IMR-90 (cell line): Measurements from ENCODE around the gene C11orf58.

Experiments
- CEBPB ChIP-seq: IDR thresholded peaks from 2 replicates; pipeline ENCODE4 v1.6.1; 2012; ENCODE audit warnings: low read depth, low read length, improper control_type of control experiment
- CTCF ChIP-seq: conservative IDR thresholded peaks from 2 replicates; pipeline ENCODE4 v1.5.1; 2012; ENCODE audit warnings: mild to moderate bottlenecking, low read depth, low read length, improper control_type of control experiment
- POLR2A ChIP-seq: IDR thresholded peaks from 2 replicates; pipeline ENCODE4 v1.6.1; 2012; ENCODE audit warnings: mild to moderate bottlenecking, low read depth, low read length
- RAD21 ChIP-seq: IDR thresholded peaks from 2 replicates; pipeline ENCODE4 v1.6.1; 2012; ENCODE audit warnings: low read length, improper control_type of control experiment
- RCOR1 ChIP-seq: IDR thresholded peaks from 2 replicates; pipeline ENCODE4 v1.6.1; 2012; ENCODE audit warnings: mild to moderate bottlenecking, low read length, improper control_type of control experiment; ENCODE audit not compliant: insufficient replicate concordance
- USF2 ChIP-seq: fragments of 150-350 bp; IDR thresholded peaks from 2 replicates; pipeline ENCODE4 v1.6.1; 2017; ENCODE audit warnings: mild to moderate bottlenecking, antibody characterized with exemption, low read length, low read depth

- no peak for TF ChIP-seq CTCF
- no peak for TF ChIP-seq RCOR1
- no peak for TF ChIP-seq POLR2A
- no peak for TF ChIP-seq USF2
- TF ChIP-seq RAD21 = no peak
- TF ChIP-seq CEBPB = no peak
Observed at GRCh38 chr11:16722581-16723344, 15.7 kb upstream of the C11orf58 start.
